GM20000 (cell line): ENCODE results near the gene FLYWCH2.

Experiments
- DNase-seq: peaks from one replicate; pipeline ENCODE4 v3.0.0; 2012; ENCODE audit warnings: low spot score
- CTCF ChIP-seq: IDR thresholded peaks from 2 replicates; pipeline ENCODE4 v1.5.1; 2012; ENCODE audit warnings: mild to moderate bottlenecking, control low read depth; ENCODE audit errors: extremely low read depth, missing control alignments

The FLYWCH2 gene

GRCh38 chr16:2860826-2861567 lies 22.0 kb upstream of the FLYWCH2 start:
- no peak for DNase-seq
- TF ChIP-seq CTCF = no peak

GRCh38 chr16:2865651-2866050 lies 17.4 kb upstream of the FLYWCH2 start:
- TF ChIP-seq CTCF = no peak
- no peak for DNase-seq

GRCh38 chr16:2866431-2866830 lies 16.6 kb upstream of the FLYWCH2 start:
- no peak for TF ChIP-seq CTCF
- no peak for DNase-seq

- no peak for DNase-seq
- no peak for TF ChIP-seq CTCF
These were observed 15.4 kb upstream of the FLYWCH2 start for GRCh38 chr16:2867661-2867986.

- peak; percentile 82 for TF ChIP-seq CTCF
- peak; percentile 96 for DNase-seq
These were observed 14.8 kb upstream of the FLYWCH2 start for GRCh38 chr16:2867987-2868789.

GRCh38 chr16:2871926-2872325 lies 11.1 kb upstream of the FLYWCH2 start:
- no peak for TF ChIP-seq CTCF
- no peak for DNase-seq
